Esophagus muscularis mucosa (tissue), 3 donors: ENCODE measurements around the gene NR2C2AP.

Source experiments
- CTCF ChIP-seq, 3 experiments: fragments of 200-600 bp in 2 of 3; fragments of 450-650 bp in 1 of 3; sonication (generic) in 2 of 3; IDR thresholded peaks; one replicate each; pipeline ENCODE4 v1.5.1; 2017 to 2019; ENCODE audit warnings: antibody characterized with exemption in 3 of 3, mild to moderate bottlenecking in 2 of 3, moderate library complexity in 1 of 3
- POLR2A ChIP-seq: fragments of 450-650 bp; IDR thresholded peaks from one replicate; pipeline ENCODE4 v1.6.1; 2017; ENCODE audit warnings: antibody characterized with exemption, moderate library complexity, mild to moderate bottlenecking, low read depth
- POLR2AphosphoS5 ChIP-seq, 2 donors: sonication (generic); formaldehyde crosslinking; IDR thresholded peaks; one replicate each; pipeline ENCODE4 v1.6.1; 2017; ENCODE audit warnings: antibody characterized with exemption in 2 of 2

GRCh38 chr19:19229701-19230100 lies 26.5 kb upstream of the NR2C2AP start:
- TF ChIP-seq CTCF (IDR thresholded peaks at IDR 0.05) (no peak), POLR2AphosphoS5 (IDR thresholded peaks at IDR 0.05) (no peak), POLR2A (no peak)
